ENCODE measurements around the gene PAQR7.

Gene PAQR7
- total RNA-seq, result 4.5 to 6.6 reads per million in 2 donors

GRCh38 chr1:25875154-25875855 is at the start of gene PAQR7:
TSS of gene PAQR7 (minus strand) at chr1:25875708. CDS start at chr1:25863839, 11,869 bp downstream.
- peak; percentile 60 for DNase-seq

GRCh38 chr1:25924454-25924853 is 48.9 kb upstream of the PAQR7 start:
- no peak for DNase-seq

- DNase-seq, result no peak
Observed at GRCh38 chr1:25922971-25923552, 47.6 kb upstream of the PAQR7 start.

GRCh38 chr1:25922056-25922970 is 46.8 kb upstream of the PAQR7 start:
- peak; percentile 53 for DNase-seq

GRCh38 chr1:25918615-25919014 is 43.1 kb upstream of the PAQR7 start:
- DNase-seq, result no peak

GRCh38 chr1:25917996-25918395 is 42.5 kb upstream of the PAQR7 start:
- DNase-seq, result no peak

- DNase-seq, result no peak
Observed at GRCh38 chr1:25916460-25916859, 41.0 kb upstream of the PAQR7 start.

- no peak for DNase-seq
Observed at GRCh38 chr1:25914074-25914995, 38.8 kb upstream of the PAQR7 start.

GRCh38 chr1:25913206-25913605 is 37.7 kb upstream of the PAQR7 start:
- DNase-seq, result no peak

GRCh38 chr1:25912076-25912831 is 36.7 kb upstream of the PAQR7 start:
- DNase-seq, result no peak

GRCh38 chr1:25911162-25911561 is 35.7 kb upstream of the PAQR7 start:
- no peak for DNase-seq

- DNase-seq, result no peak
Observed at GRCh38 chr1:25909040-25909439, 33.5 kb upstream of the PAQR7 start.

GRCh38 chr1:25908161-25908560 is 32.7 kb upstream of the PAQR7 start:
- DNase-seq, result no peak

GRCh38 chr1:25907601-25908000 is 32.1 kb upstream of the PAQR7 start:
- no peak for DNase-seq

GRCh38 chr1:25906644-25907300 is 31.3 kb upstream of the PAQR7 start:
- DNase-seq, result no peak

- peak; percentile 82 for DNase-seq
Observed at GRCh38 chr1:25905680-25906643, 30.5 kb upstream of the PAQR7 start, which contains the start of gene STMN1. TSS of gene STMN1 (minus strand) at chr1:25906419. CDS start at chr1:25904676, 1,743 bp downstream.

- DNase-seq, result peak; percentile 83
Observed at GRCh38 chr1:25904943-25905679, 29.6 kb upstream of the PAQR7 start.

GRCh38 chr1:25903986-25904385 is 28.5 kb upstream of the PAQR7 start:
- DNase-seq, result no peak

GRCh38 chr1:25902462-25902861 is 27.0 kb upstream of the PAQR7 start:
- no peak for DNase-seq
